Measurements from ENCODE around the gene ACOXL.

ACOXL gene

DNA sequence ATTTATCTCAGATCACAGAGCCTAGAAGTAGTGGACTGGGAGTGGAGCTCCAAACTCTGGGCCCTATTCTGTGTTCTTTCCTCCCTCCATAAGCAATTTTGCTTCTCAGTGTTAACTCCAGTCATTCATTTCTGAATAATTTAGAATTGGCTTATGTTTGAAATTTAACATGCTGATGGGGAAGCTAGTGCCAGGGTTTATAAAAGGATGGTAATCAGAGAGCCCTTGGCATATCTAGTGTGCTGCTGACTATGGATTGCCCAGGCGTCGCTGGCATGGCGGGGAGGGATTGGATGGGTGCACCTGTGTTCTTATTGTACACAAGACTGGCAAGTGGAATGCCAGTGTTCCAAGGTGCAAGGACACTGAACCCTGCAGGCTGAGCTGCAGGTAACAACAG lies 177.1 kb downstream of the ACOXL start:
- TF ChIP-seq, protein P1, sequence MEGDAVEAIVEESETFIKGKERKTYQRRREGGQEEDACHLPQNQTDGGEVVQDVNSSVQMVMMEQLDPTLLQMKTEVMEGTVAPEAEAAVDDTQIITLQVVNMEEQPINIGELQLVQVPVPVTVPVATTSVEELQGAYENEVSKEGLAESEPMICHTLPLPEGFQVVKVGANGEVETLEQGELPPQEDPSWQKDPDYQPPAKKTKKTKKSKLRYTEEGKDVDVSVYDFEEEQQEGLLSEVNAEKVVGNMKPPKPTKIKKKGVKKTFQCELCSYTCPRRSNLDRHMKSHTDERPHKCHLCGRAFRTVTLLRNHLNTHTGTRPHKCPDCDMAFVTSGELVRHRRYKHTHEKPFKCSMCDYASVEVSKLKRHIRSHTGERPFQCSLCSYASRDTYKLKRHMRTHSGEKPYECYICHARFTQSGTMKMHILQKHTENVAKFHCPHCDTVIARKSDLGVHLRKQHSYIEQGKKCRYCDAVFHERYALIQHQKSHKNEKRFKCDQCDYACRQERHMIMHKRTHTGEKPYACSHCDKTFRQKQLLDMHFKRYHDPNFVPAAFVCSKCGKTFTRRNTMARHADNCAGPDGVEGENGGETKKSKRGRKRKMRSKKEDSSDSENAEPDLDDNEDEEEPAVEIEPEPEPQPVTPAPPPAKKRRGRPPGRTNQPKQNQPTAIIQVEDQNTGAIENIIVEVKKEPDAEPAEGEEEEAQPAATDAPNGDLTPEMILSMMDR (conservative IDR thresholded peaks at IDR 0.05) = no peak

DNA sequence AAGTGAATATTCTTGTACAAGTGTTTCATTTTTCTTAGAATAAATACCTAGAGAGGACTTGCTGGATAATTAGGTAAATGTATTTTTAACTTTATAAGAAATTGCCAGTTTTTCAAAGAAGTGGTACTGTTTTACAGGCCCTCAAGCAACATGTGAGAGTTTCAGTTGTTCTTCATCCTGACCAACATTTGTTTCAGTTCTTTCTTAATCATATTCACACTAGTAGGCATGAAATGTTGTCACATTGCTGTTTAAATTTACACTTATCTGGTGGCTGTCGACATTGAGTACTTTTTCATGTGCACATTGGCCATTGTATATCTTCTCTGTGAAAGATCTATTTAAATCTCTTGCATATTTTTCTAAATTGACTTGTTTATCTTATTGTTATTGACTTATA lies 178.1 kb downstream of the ACOXL start:
- no peak overlapping the region for H3K27ac ChIP-seq
- TF ChIP-seq, protein P1 (conservative IDR thresholded peaks at IDR 0.05) = no peak

More for the DNA sequence above, 177.1 kb downstream of the ACOXL start:
- H3K27ac ChIP-seq = no peak overlapping the region

DNA sequence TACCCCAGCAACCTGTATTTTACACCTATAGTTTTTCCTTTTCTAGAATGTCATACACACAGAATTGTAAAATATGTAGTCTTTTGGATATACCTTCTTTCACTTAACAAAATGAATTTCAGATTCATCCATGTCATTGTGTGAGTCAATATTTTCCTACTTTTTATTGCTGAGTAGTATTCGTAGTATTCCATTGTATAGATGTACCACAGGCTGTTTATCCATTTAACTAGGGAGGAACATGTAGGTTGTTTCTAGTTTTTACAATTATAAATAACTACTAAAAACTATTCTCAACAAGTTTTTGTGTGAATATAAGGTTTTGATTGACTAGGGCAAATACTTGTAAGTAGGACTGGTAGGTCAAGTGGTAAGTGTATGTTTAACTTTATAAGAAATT lies 187.4 kb downstream of the ACOXL start:
- TF ChIP-seq, protein P1 (conservative IDR thresholded peaks at IDR 0.05) = no peak
- H3K27ac ChIP-seq = no peak overlapping the region

DNA sequence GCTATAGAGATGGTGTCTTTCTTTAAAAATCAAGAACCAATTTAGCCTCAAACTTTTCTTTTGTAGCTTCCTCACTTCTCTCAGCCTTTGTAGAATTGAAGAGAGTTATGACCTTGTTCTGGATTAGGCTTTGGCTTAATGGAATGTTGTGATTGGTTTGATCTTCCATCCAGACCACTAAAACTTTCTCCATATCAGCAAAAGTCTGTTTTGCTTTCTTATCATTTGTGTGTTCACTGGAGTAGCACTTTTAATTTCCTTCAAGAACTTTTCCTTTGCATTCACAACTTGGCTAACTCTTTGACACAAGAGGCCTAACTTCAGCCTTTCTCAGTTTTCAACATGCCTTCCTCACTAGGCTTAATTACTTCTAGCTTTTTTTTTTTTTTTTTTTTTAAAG lies 193.1 kb downstream of the ACOXL start:
- no peak overlapping the region for H3K27ac ChIP-seq
- TF ChIP-seq, protein P1 (conservative IDR thresholded peaks at IDR 0.05) = no peak

DNA sequence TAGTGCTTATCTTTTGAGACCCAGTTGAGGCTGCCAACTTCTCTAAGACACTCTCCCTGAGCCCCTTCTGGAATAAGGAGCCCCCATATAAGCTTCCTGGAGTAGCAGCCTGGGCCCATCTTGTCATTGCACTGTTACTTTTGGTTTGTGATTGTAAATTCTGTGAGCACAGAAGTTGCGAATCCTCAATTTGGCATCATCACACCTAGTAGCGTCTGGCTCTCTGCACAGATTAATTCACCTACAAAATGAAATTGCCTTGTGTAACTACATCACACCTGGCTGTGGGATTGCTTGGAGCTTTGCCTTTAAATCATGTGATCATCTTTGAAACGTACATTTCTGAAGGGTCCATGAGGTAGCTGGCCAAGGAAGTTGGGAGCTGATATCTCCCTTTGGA lies 195.2 kb downstream of the ACOXL start:
- TF ChIP-seq, protein P1 (conservative IDR thresholded peaks at IDR 0.05) = no peak
- no peak overlapping the region for H3K27ac ChIP-seq

DNA sequence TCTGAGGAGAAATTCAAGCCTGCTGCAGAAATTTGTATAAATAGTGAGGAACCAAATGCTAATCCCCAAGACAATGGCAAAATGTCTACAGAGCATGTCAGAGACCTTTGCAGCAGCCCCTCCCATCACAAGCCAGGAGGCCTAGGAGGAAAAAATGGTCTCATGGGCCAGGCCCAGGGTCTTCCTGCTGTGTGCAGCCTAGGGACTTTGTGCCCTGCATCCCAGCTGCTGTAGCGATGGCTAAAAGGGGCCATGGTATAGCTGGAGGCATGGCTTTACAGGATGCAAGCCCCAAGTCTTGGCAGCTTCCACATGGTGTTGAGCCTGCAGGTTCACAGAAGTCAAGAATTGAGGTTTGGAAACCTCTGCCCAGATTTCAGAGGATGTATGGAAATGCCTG lies 197.2 kb downstream of the ACOXL start:
- TF ChIP-seq, protein P1 (conservative IDR thresholded peaks at IDR 0.05) = no peak

DNA sequence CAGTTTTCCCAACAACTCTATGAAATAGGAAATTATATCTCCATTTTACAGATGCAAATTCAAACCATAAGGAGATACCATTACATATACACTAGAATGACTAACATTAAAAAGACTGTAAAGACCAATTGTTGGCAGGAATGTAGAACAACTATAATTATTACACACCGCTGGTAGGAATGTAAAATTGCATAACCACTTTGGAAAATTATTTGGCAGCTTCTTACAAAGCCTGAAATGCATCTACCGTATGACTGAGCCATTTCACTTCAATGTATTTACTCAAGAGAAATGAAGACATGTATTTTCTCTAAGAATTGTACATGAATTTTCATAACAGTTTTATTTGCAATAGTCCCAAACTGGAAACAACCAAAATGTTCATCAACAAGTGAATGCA lies 199.3 kb downstream of the ACOXL start:
- TF ChIP-seq, protein P1 (conservative IDR thresholded peaks at IDR 0.05) = no peak
- no peak overlapping the region for H3K27ac ChIP-seq

More for the DNA sequence above, 197.2 kb downstream of the ACOXL start:
- H3K27ac ChIP-seq = no peak overlapping the region

DNA sequence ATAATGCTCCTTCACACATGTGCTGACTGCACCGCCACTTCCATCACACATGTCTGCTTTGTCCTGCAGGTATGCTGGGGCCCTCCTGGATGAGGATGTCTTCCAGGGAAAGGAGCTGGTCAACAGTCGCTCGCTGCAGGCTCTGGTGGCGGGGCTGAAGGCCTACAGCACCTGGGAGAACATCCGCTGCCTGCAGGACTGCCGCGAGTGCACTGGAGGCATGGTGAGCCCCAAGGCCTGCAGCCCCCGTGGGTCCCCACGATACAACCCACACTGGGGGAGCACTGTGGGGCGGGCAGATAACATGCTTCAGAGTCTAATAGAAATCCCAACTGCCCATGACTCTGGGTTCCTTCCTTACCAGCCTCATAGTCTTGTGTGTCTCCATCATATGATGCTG lies 201.0 kb downstream of the ACOXL start:
- no peak overlapping the region for H3K27ac ChIP-seq
- TF ChIP-seq, protein P1 (conservative IDR thresholded peaks at IDR 0.05) = no peak

Data from VCaP (cell line).